GM21576 (cell line): Measurements from ENCODE around the gene HACE1.
A peak's percentile ranks its signal among the peaks of the same experiment; 100 is the strongest.
"Not testable (repeated sequence)": the region's sequence is repeated elsewhere in the genome, so short reads cannot be mapped to it uniquely, and the experiment has no call there.

Experiments
- ATAC-seq: cut with Tn5 transposase; IDR thresholded peaks from one replicate; pipeline ENCODE4 v1.9.1; 2021; ENCODE audit warnings: mild to moderate bottlenecking, moderate library complexity; ENCODE audit not compliant: unreplicated experiment

The HACE1 gene, protein sequence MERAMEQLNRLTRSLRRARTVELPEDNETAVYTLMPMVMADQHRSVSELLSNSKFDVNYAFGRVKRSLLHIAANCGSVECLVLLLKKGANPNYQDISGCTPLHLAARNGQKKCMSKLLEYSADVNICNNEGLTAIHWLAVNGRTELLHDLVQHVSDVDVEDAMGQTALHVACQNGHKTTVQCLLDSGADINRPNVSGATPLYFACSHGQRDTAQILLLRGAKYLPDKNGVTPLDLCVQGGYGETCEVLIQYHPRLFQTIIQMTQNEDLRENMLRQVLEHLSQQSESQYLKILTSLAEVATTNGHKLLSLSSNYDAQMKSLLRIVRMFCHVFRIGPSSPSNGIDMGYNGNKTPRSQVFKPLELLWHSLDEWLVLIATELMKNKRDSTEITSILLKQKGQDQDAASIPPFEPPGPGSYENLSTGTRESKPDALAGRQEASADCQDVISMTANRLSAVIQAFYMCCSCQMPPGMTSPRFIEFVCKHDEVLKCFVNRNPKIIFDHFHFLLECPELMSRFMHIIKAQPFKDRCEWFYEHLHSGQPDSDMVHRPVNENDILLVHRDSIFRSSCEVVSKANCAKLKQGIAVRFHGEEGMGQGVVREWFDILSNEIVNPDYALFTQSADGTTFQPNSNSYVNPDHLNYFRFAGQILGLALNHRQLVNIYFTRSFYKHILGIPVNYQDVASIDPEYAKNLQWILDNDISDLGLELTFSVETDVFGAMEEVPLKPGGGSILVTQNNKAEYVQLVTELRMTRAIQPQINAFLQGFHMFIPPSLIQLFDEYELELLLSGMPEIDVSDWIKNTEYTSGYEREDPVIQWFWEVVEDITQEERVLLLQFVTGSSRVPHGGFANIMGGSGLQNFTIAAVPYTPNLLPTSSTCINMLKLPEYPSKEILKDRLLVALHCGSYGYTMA

DNA sequence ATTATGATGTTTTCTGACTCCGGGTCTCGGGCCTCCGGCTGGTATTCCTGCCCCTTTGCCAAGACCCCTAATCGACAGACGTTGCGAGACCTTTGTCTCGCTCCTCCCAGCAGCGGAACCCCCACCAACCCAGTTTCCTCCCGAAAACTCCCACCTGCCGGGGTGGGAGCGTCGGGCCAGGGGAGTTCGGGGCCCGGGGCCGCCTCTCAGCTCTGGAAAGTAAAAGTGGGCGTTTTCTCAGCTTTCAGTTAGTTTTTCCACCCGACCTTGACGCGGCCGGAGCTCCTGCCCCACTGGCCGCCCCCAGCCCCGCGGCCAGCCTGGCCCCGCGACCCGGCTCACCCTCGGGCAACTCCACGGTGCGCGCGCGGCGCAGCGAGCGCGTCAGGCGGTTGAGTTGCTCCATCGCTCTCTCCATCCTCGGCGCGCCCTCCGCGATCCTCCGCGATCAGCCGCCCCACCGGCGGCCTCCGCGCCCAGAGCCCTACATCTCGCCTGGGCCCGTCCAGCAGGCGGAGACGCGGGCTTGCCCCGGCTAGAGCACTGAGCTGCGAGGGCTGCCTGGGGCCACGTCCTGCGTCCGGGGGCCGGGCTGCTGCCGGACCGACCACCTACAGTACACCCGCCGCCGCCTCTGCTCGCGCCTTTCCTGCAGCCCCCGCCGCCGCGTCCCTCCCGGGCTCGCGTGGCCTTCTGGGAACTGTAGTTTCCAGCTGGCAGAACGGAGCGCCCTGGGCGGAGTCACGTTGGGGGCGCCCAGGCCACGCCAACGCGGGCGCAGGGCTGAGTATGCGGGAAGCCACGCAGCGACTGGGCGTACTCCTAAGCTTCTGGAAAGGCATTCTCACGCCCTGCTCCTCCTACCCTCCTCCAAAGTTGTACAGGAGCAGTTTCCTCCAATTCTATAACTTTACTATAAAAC is at the start of gene HACE1:
Gene HACE1 (minus strand): TSS at position 695 of the 922 bp plus-strand sequence. CDS start 277 bp downstream, at position 418.
- peak; percentile 98 for ATAC-seq

DNA sequence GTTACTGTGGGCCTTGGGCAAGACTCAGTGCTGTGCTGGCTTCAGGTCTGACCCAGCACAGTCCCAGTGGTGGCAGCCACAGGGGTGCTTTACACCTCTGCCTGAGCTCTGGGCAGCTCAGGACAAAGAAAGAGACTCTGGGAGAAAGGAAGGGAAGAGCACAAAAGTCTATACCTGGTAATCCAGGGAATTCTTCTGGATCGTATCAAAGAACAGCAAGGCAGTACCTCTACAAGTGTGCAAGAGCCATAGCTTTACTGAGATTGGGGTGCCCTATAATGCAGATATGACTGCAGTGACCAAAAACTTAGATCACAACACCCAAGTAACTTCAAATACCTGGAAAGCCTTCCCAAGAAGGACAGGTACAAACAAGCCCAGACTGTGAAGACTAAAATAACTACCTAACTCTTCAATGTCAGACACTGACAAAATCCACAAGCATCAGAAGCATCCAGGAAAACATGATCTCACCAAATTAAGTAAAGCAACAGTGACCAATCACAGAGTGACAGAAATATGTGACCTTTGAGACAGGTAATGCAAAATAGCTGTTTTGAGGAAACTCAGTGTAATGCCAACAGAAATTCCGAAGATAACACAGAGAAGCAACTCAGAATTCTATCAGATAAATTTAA is 49.3 kb upstream of the HACE1 start:
- no peak for ATAC-seq

DNA sequence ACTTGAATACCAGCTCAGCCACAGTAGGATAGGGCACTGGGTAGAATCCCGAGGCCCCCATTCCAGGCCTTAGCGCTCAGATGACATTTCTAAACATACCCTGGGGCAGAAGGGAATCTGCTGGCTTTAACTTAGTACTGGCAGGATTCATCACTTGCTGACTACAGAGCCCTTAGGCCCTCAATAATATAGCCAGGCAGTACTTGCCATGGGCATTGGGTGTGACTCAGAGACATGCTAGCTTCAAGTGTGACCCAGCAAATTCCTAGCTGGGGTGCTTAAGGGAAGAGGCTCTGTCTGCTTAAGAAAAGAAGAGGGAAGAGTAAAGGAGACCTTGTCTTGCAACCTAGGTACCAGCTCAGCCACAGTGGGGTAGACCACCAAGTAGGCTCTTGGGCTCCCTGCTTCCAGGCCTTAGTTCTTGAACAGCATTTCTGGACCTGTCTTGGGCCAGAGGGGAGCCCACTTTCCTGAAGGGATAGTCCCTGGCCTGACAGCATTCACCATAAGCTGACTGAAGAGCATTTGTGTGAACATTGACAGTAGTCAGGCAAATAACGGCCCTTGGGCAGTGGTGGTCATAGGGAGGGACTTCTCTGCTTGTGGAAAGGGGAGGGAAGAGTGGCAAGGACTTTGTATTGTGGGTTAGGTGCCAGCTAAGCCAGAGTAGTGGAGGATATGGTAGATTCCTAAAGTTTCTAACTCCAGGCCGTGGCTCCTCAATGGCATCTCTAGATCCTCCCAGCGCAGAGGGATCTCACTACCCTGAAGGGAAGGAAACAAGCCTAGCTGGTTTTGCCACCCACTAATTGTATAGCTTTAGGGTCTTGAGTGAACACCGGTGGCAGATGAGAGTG is 48.5 kb upstream of the HACE1 start:
- no peak for ATAC-seq

DNA sequence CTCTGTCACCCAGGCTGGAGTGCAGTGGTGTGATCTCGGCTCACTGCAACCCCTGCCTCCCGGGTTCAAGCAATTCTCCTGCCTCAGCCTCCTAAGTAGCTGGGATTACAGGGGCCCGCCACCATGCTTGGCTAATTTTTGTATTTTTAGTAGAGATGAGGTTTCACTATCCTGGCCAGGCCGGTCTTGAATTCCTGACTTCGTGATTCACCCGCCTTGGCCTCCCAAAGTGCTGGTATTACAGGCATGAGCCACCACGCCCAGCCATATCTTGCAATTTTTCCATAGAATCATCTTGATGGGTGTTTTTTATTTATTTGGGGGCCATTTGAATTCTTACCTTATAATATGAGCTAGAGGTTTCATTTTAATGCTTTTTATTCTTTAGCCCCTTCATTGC is 39.2 kb upstream of the HACE1 start:
- not testable (repeated sequence) for ATAC-seq

DNA sequence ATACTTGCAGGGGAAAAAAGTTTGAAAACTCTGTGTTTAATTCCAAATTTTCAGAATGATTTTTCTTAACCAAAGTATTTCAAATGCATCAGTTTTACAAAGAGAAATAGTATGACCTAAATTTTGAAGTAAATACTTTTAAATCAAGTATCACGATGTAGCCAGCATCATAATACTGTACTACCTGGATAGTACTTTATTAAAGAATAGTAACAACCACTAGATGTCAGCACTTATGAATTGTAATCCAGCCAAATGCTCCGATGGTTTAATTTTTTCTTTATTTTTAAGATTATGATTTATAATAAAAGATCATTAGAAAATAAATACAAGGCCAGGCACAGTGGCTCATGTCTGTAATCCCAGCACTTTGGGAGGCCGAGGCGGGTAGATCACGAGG is 37.2 kb upstream of the HACE1 start:
- ATAC-seq: no peak

DNA sequence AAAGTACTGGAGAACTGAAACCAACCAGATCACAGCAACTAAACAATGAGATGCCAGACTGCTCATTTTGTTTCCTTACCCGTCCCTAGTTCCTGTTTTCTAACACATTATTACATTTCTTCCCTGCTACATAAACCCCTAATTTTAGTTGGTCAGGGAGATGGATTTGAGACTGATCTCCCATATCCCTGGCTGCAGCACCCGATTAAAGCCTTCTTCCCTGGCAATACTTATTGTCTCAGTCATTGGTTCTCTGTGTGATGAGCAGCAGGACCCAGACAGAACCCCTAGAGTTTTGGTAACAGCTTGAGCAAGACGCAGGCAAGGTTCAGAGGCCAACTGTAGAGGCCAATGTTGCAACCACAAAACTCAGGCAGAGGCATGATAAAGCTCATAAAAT is 28.3 kb upstream of the HACE1 start:
- no peak for ATAC-seq

DNA sequence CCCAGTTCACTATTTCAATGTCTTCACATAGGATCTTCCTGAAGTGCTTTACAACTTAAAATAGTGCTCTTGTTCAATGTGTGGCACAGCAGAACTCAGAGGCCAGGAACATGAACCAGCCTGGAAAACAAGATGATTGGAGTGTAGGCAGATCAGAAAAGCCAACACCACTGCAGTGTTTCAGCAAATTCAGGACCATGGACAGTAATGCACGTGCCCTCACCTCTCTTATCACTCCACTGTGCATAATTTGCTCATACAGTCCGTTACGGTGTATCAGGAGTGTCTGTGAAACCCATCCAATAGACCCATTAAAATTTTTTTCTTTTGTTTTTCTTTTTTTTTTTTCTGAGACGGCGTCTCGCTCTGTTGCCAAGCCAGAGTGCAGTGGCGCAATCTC is 27.6 kb upstream of the HACE1 start:
- no peak for ATAC-seq

DNA sequence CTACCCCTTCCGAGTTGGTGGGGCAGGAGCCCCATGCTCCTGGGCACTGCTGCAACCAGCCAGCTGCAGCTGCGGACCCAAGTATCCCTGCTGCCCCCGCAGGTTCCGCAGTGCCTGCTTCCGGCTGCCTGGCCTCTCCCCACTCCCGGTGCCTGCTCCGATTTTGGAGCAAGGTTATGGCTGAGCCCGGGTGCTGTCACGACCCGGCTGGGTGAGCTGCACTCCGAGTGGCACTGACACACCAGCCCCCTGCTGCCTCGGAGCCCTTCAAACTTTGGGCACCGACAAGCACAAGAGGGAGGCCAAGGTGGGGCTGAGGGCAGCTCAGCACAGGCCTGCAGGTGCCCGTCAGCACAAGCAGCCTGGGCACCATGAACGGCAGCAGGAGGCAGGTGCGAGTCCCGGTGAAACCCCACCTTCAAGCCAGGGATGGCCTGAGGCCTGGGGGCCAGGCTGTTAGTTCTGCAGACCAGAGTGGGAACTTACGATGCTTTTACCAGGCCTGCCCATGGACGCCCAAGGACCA is 25.9 kb upstream of the HACE1 start:
- ATAC-seq: no peak

DNA sequence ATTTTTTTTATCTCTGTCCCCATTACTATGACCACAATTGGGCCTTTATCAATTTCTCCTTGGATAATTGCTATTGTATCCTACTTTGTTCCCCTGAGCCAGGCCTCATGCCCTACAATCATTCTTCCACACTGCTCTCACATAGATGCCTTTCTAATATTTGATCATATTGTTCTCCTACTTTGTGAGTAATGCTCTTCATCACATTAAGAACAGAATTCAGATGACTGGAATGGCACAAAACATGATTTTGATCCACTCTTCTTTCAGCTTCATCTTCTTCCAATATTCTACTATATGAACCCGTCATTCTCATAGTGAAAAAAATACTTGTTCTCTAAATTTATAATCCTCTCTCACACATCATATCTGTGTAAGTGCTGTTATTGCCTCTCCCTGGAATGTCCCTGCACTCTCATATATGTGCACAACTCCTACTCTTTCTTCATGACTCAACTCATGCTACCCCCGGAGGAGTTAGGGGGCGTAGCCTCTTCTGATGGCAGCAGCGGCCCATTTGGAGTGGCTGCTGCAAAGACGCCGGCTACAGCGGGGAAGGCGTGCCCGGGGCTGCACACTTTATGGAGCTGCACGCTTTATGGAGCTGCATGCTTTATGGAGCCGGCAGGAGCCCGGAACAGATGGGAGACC is 25.3 kb upstream of the HACE1 start:
- ATAC-seq: no peak

DNA sequence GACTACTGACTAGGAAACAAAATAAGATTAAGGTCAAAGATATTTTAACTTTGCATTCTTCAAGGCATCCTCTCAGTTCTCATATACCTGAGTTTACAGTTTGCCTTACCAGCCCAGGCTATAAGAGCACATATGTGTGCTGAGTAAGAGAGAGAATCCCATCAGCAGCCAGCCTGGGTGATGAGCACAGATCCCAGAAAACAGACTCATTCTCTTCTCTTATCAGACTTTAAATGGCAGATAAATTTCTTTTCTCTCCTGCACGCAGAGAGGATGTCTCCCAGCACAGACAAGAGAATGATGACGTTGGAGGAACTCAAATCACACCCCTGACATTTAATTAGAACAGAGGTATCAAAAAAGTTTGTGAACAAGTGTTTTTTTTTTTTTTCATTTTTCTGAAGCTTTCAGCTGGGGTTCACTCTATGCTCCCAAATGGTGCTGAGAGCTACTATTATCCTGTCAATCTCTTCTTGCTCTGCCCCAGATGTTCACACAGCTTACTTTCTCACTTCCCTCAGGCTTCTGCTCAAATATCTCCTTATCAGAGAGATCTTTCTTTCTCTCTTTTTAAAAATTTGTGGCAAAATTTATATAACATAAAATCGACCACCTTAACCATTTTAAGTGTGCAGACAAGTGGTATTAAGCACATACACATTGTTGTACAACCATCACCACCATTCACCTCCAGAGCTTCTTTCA is 22.4 kb upstream of the HACE1 start:
- no peak for ATAC-seq

DNA sequence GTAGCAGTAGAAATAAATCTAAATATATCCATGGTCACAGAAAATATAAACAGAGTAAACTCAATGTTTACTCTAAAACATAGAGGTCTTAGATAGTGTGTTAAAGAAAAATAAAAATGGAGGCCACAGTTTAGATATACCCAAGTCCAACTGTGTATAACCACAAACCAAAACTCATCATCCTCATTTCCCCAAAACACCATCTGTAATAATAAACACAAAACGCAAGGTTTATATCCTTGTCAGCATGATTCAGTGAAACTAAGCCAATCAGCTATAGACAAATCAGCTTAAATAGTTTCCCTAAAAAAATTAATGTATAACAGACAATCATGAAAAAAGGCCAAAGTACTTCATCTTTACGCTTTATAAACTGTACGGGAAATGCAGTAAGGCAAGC is 2.7 kb upstream of the HACE1 start:
- no peak for ATAC-seq

DNA sequence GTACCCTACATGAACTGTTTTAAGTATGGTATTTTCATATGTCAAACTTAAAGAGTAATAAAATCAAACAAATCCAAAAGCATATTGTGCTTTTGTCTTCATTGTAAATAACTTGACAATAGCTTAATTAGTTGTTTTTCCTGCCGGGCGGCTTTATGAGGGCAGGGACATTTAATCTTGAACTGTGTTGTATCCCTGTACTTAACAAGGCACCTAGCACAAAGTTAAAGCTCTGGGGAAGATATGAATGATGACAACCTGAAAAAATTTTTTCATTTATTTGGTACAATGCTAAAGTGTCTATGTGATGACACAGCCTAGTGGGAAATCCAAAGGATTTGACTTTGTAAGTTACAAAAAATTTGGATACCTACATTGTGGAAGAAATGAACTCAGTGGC is 502 bp upstream of the HACE1 start:
- ATAC-seq: no peak

DNA sequence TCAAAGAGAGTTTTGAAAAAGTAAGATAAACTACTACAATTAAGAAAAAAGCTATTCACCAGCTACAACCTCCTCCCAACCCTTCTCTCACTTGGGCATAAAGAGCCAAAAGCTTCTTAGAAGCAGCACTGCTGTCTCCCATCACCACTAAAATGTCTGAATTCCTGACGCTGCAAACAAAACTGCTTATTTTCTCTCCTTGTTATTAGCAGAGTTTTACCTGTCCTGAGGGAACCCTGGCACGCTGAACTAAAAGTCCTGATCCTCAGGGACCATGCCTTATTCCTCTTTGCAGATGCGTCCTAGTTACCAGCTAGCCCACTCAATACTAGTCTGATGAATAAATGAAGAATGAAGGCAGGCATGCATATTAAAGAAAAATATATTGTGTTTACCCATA is 1.1 kb downstream of the HACE1 start:
- ATAC-seq: no peak

DNA sequence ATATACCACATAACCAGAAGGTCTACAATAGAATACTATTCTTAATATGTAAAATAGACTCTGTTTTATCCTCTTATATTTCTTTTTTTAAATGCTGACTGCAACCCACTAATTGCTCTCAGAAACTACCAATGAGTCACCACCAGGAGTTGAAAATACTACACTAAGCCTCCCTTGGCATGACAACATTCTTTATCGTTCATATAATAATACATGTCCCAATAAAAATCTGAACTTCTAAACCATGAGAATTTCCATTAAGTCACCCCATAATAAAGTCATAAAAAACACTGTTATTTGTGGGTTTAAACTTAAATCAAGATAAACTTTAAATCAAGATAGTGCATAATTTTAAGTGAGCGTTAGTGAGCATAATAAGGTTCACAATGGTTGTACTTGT is 4.2 kb downstream of the HACE1 start:
- ATAC-seq: no peak

DNA sequence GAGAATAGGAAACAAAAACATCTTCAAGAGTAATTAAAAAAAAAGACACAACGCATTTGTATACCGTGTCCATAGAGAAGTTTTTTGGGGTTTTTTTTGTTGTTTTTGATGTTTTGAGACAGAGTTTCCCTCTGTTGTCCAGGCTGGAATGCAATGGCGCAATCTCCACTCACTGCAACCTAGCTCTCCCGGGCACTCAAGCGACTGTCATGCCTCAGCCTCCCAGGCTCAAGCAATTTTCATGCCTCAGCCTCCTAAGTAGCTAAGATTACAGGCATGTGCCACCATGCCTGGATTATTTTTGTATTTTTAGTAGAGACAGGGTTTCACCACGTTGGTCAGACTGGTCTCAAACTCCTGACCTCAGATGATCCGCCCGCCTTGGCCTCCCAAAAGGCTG is 12.0 kb downstream of the HACE1 start:
- not testable (repeated sequence) for ATAC-seq

DNA sequence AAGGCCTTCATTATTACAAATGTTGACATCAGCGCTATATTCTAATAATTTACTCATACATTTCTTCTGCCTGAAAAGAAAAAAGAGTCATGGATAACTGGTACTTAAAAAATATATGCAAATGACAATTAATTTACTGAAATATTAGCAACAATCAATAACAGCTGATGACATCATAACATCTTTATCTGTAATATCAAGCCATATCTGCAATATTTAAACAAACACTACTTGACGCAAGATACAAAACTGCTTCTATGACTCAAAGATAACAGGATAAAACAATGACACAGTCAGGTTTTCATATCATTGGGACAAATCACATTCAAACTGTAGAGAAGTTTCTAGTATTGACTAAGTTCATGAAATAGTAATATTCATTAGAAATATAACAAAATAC is 16.5 kb downstream of the HACE1 start:
- ATAC-seq: no peak

DNA sequence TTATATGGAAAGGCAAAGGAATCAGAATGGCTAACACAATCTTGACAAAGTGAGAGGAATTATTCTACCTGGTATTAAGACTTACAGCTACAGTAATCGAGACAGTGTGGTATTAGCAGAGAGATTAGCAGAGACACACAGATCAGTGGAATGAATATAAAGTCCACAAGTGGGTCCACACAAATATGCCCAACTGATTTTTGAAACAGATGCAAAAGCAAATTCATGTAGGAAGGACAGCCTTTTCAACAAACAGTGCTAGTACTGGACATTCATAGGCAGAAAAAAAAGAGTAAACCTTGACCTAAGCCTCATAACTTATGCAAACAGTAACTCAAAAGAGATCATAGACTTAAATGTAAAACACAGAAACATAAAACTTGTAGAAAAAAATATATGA is 22.6 kb downstream of the HACE1 start:
- no peak for ATAC-seq

DNA sequence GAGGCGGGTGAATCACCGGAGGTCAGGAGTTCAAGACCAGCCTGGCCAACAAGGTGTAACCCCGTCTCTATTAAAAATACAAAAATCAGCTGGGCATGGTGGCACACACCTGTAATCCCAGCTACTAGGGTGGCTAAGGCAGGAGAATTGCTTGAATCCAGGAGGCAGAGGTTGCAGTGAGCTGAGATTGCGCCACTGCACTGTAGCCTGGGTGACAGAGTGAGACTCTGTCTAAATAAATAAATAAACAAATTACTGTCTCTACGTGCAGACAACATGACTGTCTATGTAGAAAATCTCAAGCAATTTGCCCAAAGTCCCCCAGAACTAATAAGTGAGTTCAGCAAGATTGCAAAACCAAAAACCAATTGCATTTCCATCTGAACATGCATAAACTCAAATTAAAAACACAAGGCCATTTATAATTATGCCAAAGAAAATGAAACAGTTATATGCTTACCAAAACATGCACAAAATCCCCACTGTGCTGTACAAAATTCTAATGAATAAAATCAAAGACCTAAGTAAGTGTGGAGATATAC is 23.2 kb downstream of the HACE1 start:
- not testable (repeated sequence) for ATAC-seq
